GM12801 (cell line): ENCODE measurements around the gene ZNF385B.

Source experiments
- TF ChIP-seq, protein P1 (sequence below): IDR thresholded peaks from one replicate; pipeline ENCODE4 v1.5.1; 2011; ENCODE audit warnings: control low read depth; ENCODE audit not compliant: insufficient read length; ENCODE audit errors: extremely low read depth

ZNF385B gene

DNA sequence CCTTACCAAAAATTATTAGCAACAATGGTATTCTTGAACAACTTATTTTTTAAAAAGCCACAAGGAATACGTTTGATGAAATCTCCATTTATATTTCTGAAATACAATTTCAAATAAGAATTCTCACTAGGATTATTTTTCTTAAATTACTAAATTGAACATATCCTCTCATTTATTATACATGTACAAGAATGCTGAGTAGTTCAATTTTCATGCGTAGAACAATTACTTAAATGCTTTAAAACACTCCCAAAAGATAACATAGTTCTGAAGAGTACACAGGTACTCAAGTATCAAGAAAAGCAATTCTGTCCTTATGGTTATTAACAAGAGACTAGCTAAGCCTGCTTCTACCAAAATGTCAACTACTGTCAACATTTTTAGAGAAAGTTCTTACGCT lies 268.1 kb downstream of the ZNF385B start:
- TF ChIP-seq, protein P1, sequence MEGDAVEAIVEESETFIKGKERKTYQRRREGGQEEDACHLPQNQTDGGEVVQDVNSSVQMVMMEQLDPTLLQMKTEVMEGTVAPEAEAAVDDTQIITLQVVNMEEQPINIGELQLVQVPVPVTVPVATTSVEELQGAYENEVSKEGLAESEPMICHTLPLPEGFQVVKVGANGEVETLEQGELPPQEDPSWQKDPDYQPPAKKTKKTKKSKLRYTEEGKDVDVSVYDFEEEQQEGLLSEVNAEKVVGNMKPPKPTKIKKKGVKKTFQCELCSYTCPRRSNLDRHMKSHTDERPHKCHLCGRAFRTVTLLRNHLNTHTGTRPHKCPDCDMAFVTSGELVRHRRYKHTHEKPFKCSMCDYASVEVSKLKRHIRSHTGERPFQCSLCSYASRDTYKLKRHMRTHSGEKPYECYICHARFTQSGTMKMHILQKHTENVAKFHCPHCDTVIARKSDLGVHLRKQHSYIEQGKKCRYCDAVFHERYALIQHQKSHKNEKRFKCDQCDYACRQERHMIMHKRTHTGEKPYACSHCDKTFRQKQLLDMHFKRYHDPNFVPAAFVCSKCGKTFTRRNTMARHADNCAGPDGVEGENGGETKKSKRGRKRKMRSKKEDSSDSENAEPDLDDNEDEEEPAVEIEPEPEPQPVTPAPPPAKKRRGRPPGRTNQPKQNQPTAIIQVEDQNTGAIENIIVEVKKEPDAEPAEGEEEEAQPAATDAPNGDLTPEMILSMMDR, result no peak

DNA sequence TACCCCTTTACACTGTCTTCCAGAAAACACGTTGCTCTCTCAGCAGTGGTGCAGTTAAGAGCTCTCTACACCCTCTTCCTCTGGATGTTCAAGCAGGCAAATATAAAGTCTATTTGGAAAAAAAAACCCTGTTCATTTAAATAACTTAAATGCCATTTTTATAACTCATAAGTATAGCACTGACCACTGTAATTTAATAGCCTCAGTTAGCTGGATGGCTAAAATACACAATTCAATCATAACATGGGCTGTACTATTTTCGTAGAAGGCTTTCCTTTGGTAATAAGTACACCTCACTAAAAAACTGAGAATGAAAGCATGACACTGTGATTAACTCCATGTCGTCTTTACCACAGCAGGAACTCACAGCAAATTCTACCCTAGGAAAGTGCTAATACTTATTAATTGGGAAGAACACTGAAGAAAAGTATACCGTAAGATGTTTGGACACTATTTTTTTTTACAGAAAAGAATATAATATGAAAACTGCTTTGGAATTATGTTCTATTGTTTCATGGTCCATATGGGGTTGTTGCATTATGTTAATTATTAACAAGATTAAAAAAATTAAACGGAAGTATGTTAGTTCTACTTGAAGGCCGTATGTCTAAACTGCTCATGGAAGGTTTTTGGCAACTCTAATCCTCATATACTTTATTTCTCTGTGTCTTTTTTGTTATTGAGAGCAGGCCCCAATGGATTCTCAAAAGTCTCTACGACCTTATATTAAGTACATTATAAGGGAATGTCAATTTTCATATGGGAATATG lies 269.1 kb downstream of the ZNF385B start:
- TF ChIP-seq, protein P1, result no peak

GRCh38 chr2:179591690-179592089 lies 269.7 kb downstream of the ZNF385B start:
- TF ChIP-seq, protein P1, result no peak

- TF ChIP-seq, protein P1, result no peak
These were observed 272.8 kb downstream of the ZNF385B start for GRCh38 chr2:179588486-179589145.

DNA sequence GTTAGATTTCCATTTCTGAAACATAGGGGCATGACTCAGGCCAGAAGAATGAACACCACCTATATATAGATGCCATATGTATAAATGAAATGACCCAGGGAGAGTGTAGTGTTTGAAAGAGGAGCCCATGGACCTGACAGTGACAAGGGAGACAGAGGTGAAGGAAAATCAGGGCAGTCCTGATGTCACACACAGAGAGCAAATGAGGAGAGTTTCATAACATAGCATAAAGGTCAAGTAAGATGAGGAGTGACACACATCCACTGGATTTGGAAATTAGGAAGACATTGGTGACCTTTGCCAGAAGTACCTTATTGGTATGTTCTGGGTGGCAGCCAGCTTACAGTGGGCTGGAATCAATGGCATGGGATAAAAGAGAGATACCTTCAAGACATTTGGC lies 276.7 kb downstream of the ZNF385B start:
- TF ChIP-seq, protein P1, result no peak

GRCh38 chr2:179581605-179582004 lies 279.8 kb downstream of the ZNF385B start:
- TF ChIP-seq, protein P1, result no peak

GRCh38 chr2:179580378-179581146 lies 280.9 kb downstream of the ZNF385B start:
- TF ChIP-seq, protein P1, result no peak
